GDM1 (cell line): ENCODE data around the gene CLCA4.

Source experiments
- DNase-seq: peaks from one replicate; lab custom pipeline; 2025; lab: John Stamatoyannopoulos, UW

The CLCA4 gene

GRCh38 chr1:86618358-86618757 is 71.5 kb downstream of the CLCA4 start:
- DNase-seq = no peak

- no peak for DNase-seq
Observed at GRCh38 chr1:86619313-86619712, 72.4 kb downstream of the CLCA4 start.

- DNase-seq = no peak
Observed at GRCh38 chr1:86621286-86621685, 74.4 kb downstream of the CLCA4 start.
